AG10803 (cell line): Measurements from ENCODE around the gene CST6.
A peak's percentile ranks its signal among the peaks of the same experiment; 100 is the strongest.

Experiments used
- DNase-seq: peaks from one replicate; pipeline ENCODE4 v3.0.0; 2010; ENCODE audit warnings: low read depth
- H3K4me3 ChIP-seq: 2 replicates; pipeline ENCODE4 v1.5.1; 2011; ENCODE audit warnings: mild to moderate bottlenecking, low read length, control low read depth
- CTCF ChIP-seq: conservative IDR thresholded peaks from 2 replicates; pipeline ENCODE4 v1.5.1; 2011; ENCODE audit warnings: mild to moderate bottlenecking, low read length, control low read depth, inconsistent platforms

Gene CST6, protein sequence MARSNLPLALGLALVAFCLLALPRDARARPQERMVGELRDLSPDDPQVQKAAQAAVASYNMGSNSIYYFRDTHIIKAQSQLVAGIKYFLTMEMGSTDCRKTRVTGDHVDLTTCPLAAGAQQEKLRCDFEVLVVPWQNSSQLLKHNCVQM

GRCh38 chr11:66011785-66012303 is at the start of gene CST6:
TSS of gene CST6 (plus strand) at chr11:66012008. CDS start at chr11:66012045, 37 bp downstream.
- no peak for TF ChIP-seq CTCF
- no peak for DNase-seq

DNA sequence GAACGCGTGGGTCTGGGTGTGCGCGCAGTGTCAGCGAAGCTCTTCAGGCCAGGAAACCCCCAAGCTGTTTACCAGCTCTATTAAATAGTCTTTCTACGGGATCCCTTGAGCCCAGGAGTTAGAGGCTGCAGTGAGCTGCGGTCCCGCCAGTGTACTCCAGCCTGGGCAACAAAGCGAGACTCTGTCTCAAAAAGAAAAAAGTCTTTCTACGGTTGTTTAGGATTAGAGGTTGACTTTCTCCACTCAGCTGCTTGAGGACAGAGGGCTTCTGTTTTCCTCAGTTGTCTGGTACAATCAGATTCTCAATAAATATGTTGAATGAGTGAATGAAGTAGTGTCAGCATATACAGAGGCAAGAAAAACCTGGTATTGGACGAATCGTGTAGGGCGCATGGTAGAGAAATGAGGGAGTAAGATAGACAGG is 49.7 kb upstream of the CST6 start:
- DNase-seq = no peak
- TF ChIP-seq CTCF = no peak
- H3K4me3 ChIP-seq = peak overlapping the region; percentile 92

More at GRCh38 chr11:66011785-66012303, at the start of gene CST6:
- H3K4me3 ChIP-seq = no peak within 1 kb of the TSS

GRCh38 chr11:65964906-65965305 is 46.9 kb upstream of the CST6 start:
- TF ChIP-seq CTCF = no peak
- no peak for DNase-seq

DNA sequence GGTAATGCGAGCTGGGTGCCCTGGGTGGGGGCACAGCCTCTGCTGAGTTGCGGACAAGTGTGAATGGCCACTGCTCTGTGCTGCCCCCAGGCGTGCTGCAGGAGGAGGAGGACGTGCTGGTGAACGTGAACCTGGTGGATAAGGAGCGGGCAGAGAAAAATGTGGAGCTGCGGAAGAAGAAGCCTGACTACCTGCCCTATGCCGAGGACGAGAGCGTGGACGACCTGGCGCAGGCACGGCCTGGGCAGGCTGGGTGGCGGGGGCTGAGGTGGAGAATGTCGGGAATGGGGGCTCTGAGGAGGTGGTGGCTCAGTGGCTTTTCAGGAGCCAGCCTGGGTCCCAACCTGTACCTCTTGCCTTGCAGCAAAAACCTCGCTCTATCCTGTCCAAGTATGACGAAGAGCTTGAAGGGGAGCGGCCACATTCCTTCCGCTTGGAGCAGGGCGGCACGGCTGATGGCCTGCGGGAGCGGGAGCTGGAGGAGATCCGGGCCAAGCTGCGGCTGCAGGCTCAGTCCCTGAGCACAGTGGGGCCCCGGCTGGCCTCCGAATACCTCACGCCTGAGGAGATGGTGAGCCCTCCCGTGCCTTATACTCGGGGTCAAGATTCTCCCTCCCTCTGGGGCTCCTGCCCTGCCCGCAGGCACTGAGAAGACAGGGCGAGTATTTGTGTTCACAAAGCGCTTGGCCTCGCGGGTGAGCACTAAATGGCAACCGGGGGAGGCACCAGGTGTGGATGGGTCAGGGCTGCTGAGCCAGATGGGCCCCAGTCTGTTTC is 45.6 kb upstream of the CST6 start:
- no peak for TF ChIP-seq CTCF
- no peak overlapping the region for H3K4me3 ChIP-seq
- DNase-seq = no peak

More at GRCh38 chr11:65964906-65965305, 46.9 kb upstream of the CST6 start:
- H3K4me3 ChIP-seq = no peak overlapping the region

GRCh38 chr11:65967329-65967934 is 44.4 kb upstream of the CST6 start:
- no peak for TF ChIP-seq CTCF
- DNase-seq = no peak
- no peak overlapping the region for H3K4me3 ChIP-seq

DNA sequence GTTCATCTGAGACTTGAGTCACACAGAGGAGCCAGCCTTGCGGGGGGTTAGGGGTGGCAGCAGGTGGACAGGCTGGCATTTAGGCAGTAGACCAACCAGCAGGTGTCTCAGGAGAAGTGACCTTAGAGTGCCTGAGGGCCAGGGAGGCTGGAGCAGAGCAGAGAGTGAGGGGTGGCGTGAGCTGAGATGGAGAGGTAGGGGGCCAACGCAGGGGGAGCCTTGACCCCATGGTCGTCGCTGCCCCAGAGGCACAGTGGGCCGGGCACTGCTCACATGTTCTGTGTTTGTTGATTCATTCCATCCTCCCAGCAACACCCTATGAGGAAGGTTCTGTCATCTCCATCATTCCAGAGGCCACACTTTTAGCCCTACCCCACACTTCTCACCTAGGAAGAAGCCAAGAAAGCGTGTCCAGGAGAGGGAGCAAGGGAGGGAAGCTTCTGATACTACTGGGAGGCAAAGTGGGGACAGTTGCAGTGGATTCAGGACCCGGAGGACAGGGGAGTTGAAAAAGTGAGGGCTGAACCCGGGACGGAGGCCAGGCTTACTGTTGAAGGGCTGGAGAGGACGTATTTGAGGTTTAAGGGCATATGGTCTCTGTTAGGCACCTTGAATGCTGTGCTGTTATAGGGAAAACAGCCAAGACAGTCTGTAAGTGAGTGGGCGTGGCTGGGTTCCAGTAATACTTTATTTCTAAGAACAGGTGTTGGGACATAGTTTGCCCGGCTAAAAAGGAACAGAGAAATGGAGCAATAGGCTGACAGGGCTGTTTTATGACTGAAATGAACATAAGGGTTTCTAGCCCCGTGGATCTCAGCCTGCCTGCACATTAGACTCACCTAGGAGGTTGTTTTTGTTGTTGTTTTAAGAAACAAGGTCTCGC is 43.0 kb upstream of the CST6 start:
- no peak for TF ChIP-seq CTCF
- DNase-seq = no peak
- H3K4me3 ChIP-seq = no peak overlapping the region
